ENCODE results near the gene PLTP. TPM values are rescaled to one million over a fixed set of nuclear protein-coding genes. Genes with fewer than 3 reads are reported as not detected.

The PLTP gene
- total RNA-seq, 1 experiment from 2014 or later = 0.37 TPM

DNA sequence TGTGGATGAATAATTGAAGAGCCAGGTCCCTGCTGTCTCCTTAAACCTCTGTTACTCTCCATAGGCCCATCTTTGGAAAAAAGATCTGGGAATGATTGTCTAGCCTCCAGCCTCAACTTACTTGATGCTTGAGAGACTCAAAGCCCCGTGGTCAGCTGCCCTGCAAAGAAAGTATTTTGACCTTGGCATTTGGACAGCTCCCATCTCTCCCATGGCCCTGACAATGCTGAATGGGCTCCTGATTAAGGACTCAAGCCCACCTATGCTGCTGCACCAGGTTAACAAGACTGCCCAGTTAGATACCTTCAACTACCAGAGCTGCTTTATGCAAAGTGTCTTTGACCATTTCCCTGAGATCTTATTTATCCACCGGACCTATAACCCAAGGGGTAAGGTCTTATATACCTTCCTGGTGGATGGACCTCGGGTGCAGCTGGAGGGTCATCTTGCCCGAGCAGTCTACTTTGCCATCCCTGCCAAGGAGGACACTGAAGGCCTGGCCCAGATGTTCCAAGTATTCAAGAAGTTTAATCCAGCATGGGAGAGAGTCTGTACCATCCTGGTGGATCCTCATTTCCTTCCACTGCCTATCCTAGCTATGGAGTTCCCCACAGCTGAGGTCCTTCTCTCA, 29.4 kb downstream of the PLTP start:
- TF ChIP-seq, protein P1, sequence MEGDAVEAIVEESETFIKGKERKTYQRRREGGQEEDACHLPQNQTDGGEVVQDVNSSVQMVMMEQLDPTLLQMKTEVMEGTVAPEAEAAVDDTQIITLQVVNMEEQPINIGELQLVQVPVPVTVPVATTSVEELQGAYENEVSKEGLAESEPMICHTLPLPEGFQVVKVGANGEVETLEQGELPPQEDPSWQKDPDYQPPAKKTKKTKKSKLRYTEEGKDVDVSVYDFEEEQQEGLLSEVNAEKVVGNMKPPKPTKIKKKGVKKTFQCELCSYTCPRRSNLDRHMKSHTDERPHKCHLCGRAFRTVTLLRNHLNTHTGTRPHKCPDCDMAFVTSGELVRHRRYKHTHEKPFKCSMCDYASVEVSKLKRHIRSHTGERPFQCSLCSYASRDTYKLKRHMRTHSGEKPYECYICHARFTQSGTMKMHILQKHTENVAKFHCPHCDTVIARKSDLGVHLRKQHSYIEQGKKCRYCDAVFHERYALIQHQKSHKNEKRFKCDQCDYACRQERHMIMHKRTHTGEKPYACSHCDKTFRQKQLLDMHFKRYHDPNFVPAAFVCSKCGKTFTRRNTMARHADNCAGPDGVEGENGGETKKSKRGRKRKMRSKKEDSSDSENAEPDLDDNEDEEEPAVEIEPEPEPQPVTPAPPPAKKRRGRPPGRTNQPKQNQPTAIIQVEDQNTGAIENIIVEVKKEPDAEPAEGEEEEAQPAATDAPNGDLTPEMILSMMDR (IDR thresholded peaks at IDR 0.05; ENCODE audit: unreplicated experiment) = no peak
- CTCF ChIA-PET = interaction anchor here (0.6 to 3.0 kb wide), 8 partner anchors 9 to 105 kb away, joined by 3 to 15 read pairs (median 5); partner anchors contain the start of genes CTSA and NEURL2

DNA sequence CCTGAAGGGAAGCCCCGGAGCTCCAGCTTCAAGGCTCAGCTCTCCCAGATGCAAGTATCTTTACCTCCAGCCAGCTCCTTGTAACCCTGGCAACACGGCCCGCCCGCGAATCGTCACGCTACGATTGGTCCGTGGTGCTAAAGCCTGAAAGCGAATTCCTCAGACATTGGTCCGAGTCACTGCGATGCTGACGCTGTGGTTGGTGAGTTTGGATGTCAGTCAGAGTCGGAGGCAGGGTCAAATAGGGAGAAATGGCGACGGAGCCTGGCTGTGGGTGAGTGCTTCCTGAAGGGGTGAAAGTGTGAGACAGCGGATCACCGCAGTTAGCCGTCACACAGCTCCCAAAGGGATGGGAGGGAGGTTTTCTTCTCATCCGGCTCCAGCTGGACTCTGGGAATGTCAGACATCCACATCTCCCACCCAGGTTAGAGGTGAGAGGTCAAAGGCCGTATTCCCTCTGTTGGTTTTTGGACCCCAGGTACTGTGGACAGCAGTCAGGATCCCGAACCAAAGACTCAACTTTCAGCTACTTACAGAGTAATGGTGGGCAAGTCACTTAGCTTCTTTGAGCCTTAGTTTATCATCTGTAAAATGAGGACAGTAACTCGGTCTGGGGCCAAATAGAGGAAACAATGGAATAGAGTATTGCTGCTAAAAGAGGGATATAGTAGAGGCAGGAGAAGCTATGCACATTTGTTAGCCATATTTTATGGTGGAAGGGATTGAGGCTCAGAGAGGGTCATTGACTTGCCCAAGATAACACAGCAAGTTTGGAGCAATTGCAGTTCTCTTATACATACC, 30.8 kb downstream of the PLTP start, which contains the start of gene ZSWIM1:
ZSWIM1 (plus strand) TSS at position 240 of the 801 bp plus-strand sequence. CDS start 1,366 bp downstream, outside the sequence.
- CTCF ChIA-PET = interaction anchor here (0.6 to 3.0 kb wide), 14 partner anchors 10 to 106 kb away, joined by 3 to 15 read pairs (median 4); partner anchors contain the start of genes CTSA and NEURL2
- BruUV-seq (replicated peaks) = TSS peak; percentile 73
- H3K9me3 Mint-ChIP-seq (ENCODE audit: unreplicated experiment) = no peaks in the 10 kb centered on the region
- DNase-seq (ENCODE audit: unreplicated experiment) = peak; percentile 99
- H3K27ac Mint-ChIP-seq (ENCODE audit: low read depth, unreplicated experiment) = peak within 1 kb of the TSS; percentile 97
- no peaks in the 10 kb centered on the region for H3K27me3 Mint-ChIP-seq (ENCODE audit: insufficient read depth, unreplicated experiment)
- peak within 1 kb of the TSS; percentile 97 for H3K4me3 Mint-ChIP-seq (ENCODE audit: unreplicated experiment)
- POLR2A ChIA-PET = interaction anchor here (0.5 to 4.8 kb wide), 32 partner anchors 9 to 873 kb away, joined by 3 to 74 read pairs (median 4); partner anchors contain the start of genes ACOT8, CTSA, NEURL2 and PCIF1
- H3K4me1 Mint-ChIP-seq (ENCODE audit: insufficient read depth, unreplicated experiment) = peaks cover 21% of the 10 kb centered on the region
- intact Hi-C loops (cut with micrococcal nuclease) = loop anchor here (10.0 kb wide), 1 partner anchor 46 kb away; the partner anchor contains the start of gene SNX21
- peaks cover 9% of the 10 kb centered on the region for H3K36me3 Mint-ChIP-seq (ENCODE audit: insufficient read depth, unreplicated experiment)
- TF ChIP-seq, protein P1 (IDR thresholded peaks at IDR 0.05; ENCODE audit: unreplicated experiment) = no peak

More for the DNA sequence above, 29.4 kb downstream of the PLTP start:
- Mint-ChIP-seq H3K4me3 (ENCODE audit: unreplicated experiment) (peak overlapping the region; percentile 97), H3K36me3 (ENCODE audit: insufficient read depth, unreplicated experiment) (peaks cover 11% of the 10 kb centered on the region), H3K27ac (ENCODE audit: low read depth, unreplicated experiment) (no peak overlapping the region), H3K4me1 (ENCODE audit: insufficient read depth, unreplicated experiment) (peaks cover 21% of the 10 kb centered on the region), H3K27me3 (ENCODE audit: insufficient read depth, unreplicated experiment) (no peaks in the 10 kb centered on the region), H3K9me3 (ENCODE audit: unreplicated experiment) (no peaks in the 10 kb centered on the region)
- intact Hi-C loops (cut with micrococcal nuclease) = loop anchor here (10.0 kb wide), 1 partner anchor 48 kb away; the partner anchor contains the start of gene SNX21
- POLR2A ChIA-PET = interaction anchor here (1.3 to 4.8 kb wide), 8 partner anchors 9 to 83 kb away, joined by 3 to 74 read pairs (median 27); partner anchors contain the start of genes ACOT8, CTSA, NEURL2 and PCIF1
- BruUV-seq (replicated peaks) = no TSS peak
- DNase-seq (ENCODE audit: unreplicated experiment) = no peak

GRCh38 chr20:45878076-45878761, 33.7 kb downstream of the PLTP start:
- CTCF ChIA-PET = interaction anchor here (0.6 kb wide), 1 partner anchor 214 kb away, joined by 3 read pairs; no protein-coding TSS in a partner anchor
- no peaks in the 10 kb centered on the region for H3K36me3 Mint-ChIP-seq (ENCODE audit: insufficient read depth, unreplicated experiment)
- TF ChIP-seq, protein P1 (IDR thresholded peaks at IDR 0.05; ENCODE audit: unreplicated experiment) = no peak
- H3K27ac Mint-ChIP-seq (ENCODE audit: low read depth, unreplicated experiment) = no peak overlapping the region
- H3K4me3 Mint-ChIP-seq (ENCODE audit: unreplicated experiment) = no peak overlapping the region
- POLR2A ChIA-PET = interaction anchor here (1.2 kb wide), 1 partner anchor 14 kb away, joined by 4 read pairs; no protein-coding TSS in a partner anchor
- no peak for DNase-seq (ENCODE audit: unreplicated experiment)
- H3K9me3 Mint-ChIP-seq (ENCODE audit: unreplicated experiment) = no peaks in the 10 kb centered on the region
- H3K4me1 Mint-ChIP-seq (ENCODE audit: insufficient read depth, unreplicated experiment) = peaks cover 15% of the 10 kb centered on the region
- intact Hi-C loops (cut with micrococcal nuclease) = no loop called here
- BruUV-seq (replicated peaks) = no TSS peak
- no peaks in the 10 kb centered on the region for H3K27me3 Mint-ChIP-seq (ENCODE audit: insufficient read depth, unreplicated experiment)
